Measurements from ENCODE around the gene SNTG2. TPM values are rescaled to one million over a fixed set of nuclear protein-coding genes. Genes with fewer than 3 reads are reported as not detected.
"Not testable (repeated sequence)": the region's sequence is repeated elsewhere in the genome, so short reads cannot be mapped to it uniquely, and the experiment has no call there.

The SNTG2 gene
- polyA plus RNA-seq, 1 experiment, result 0.06 TPM

DNA sequence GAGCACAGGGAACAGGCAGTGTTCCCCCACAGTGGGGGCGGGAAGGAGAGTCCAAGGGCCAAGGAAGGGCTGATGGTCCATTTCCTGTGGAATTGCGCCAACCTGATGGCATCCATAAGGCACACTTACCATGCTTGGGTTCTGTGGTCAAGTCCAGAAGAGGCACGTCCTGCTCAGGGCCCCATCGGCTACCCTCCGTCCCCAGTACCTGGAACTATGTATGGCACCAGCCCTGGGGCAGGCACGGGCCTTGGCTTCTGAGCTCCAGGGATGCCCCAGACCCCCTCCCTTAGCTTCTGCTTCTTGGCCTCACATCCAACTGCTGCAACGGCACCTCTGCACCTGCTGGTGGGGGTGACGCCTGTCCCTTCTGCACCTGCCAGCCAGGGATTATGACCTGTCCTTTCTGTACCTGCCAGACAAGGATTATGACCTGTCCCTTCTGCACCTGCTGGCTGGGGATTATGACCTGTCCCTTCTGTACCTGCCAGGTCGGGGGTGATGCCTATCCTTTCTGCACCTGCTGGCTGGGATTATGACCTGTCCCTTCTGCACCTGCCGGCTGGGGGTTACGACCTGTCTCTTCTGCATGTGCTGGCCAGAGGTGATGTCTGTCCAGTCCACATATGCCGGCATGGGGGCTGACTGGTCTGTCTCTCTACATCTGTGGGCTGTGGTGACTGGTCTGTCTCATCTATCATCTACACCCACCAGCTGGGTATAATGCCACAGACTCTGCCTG is 45.4 kb upstream of the SNTG2 start:
- TF ChIP-seq, protein P1, sequence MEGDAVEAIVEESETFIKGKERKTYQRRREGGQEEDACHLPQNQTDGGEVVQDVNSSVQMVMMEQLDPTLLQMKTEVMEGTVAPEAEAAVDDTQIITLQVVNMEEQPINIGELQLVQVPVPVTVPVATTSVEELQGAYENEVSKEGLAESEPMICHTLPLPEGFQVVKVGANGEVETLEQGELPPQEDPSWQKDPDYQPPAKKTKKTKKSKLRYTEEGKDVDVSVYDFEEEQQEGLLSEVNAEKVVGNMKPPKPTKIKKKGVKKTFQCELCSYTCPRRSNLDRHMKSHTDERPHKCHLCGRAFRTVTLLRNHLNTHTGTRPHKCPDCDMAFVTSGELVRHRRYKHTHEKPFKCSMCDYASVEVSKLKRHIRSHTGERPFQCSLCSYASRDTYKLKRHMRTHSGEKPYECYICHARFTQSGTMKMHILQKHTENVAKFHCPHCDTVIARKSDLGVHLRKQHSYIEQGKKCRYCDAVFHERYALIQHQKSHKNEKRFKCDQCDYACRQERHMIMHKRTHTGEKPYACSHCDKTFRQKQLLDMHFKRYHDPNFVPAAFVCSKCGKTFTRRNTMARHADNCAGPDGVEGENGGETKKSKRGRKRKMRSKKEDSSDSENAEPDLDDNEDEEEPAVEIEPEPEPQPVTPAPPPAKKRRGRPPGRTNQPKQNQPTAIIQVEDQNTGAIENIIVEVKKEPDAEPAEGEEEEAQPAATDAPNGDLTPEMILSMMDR (IDR thresholded peaks at IDR 0.05; ENCODE audit: low read depth, low read length), result no peak
- CTCF ChIA-PET, result no interaction called here
- no peak for DNase-seq (ENCODE audit: low read depth, low spot score)
- POLR2A ChIA-PET, result no interaction called here
- no peak overlapping the region for H3K4me3 ChIP-seq (ENCODE audit: low read depth, low read length)
- H3K9me3 ChIP-seq (ENCODE audit: control insufficient read depth, insufficient read depth, low read length), result peaks cover 28% of the 10 kb centered on the region
- no peaks in the 10 kb centered on the region for H3K27me3 ChIP-seq (ENCODE audit: control insufficient read depth, insufficient read depth, low read length)
- H3K27ac ChIP-seq (ENCODE audit: low read depth, low read length), result no peak overlapping the region

DNA sequence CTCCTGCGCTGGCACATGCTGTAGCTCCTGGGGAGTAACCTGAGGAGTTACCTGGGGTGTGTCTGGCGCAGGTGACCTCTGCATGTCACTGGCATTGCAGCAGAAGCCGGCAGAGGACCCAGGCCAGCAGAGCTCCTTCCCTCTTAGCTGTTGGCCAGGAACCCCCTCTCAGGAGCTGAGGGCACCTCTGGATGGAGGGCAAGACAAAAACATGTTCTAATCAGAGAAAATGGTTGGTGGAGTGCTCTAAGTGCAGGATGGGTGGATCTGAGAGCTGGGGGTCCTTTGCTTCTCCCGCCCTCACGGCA is 44.9 kb upstream of the SNTG2 start:
- Histone ChIP-seq H3K27me3 (ENCODE audit: control insufficient read depth, insufficient read depth, low read length) (no peaks in the 10 kb centered on the region), H3K9me3 (ENCODE audit: control insufficient read depth, insufficient read depth, low read length) (peaks cover 34% of the 10 kb centered on the region), H3K4me3 (ENCODE audit: low read depth, low read length) (no peak overlapping the region), H3K27ac (ENCODE audit: low read depth, low read length) (no peak overlapping the region)
- CTCF ChIA-PET, result no interaction called here
- no peak for DNase-seq (ENCODE audit: low read depth, low spot score)
- POLR2A ChIA-PET, result no interaction called here
- TF ChIP-seq, protein P1 (IDR thresholded peaks at IDR 0.05; ENCODE audit: low read depth, low read length), result no peak

DNA sequence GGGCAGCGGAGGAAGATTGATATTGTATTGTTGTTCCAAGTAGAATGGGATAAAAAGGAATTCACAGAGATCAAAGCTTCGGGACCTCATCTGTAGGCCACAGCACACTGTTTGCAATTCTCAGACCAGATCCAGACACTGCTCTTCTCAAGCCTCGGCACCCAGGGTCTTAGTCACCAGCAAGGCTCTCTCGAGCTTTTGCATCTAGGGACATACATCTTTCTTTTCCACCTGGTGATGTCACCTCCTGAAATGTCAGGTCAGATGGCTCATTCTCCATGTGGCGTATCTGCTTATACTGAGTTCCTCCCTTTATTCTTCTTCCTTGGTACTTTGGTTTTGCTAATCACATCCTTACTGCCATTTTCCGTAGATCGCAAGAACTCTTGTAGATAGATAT is 42.9 kb upstream of the SNTG2 start:
- H3K27ac ChIP-seq (ENCODE audit: low read depth, low read length), result no peak overlapping the region
- no peak overlapping the region for H3K4me3 ChIP-seq (ENCODE audit: low read depth, low read length)
- ChIA-PET POLR2A (no interaction called here), CTCF (no interaction called here)
- H3K27me3 ChIP-seq (ENCODE audit: control insufficient read depth, insufficient read depth, low read length), result no peaks in the 10 kb centered on the region
- TF ChIP-seq, protein P1 (IDR thresholded peaks at IDR 0.05; ENCODE audit: low read depth, low read length), result no peak
- peaks cover 36% of the 10 kb centered on the region for H3K9me3 ChIP-seq (ENCODE audit: control insufficient read depth, insufficient read depth, low read length)
- DNase-seq (ENCODE audit: low read depth, low spot score), result no peak

DNA sequence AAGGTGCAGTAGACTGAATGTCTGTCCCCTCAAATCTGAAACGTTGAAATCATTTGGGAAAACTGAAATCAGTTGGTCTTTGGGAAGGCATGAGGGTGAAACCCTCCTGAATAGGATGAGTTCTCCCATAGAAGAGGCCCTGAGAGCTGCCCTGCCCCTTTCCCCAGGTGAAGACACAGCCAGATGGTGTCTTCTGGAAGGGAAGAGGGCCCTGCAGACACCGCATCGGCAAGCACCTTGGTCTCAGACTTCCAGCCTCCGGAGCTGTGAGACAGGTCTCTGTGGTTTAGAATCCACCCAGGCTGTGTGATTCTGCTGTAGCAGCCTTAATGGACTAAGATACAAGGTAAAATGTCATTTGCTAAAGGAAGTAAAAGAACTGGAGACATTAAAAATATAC is 42.1 kb upstream of the SNTG2 start:
- CTCF ChIA-PET, result no interaction called here
- Histone ChIP-seq H3K27ac (ENCODE audit: low read depth, low read length) (no peak overlapping the region), H3K9me3 (ENCODE audit: control insufficient read depth, insufficient read depth, low read length) (peaks cover 35% of the 10 kb centered on the region), H3K4me3 (ENCODE audit: low read depth, low read length) (no peak overlapping the region), H3K27me3 (ENCODE audit: control insufficient read depth, insufficient read depth, low read length) (no peaks in the 10 kb centered on the region)
- no peak for DNase-seq (ENCODE audit: low read depth, low spot score)
- POLR2A ChIA-PET, result no interaction called here
- TF ChIP-seq, protein P1 (IDR thresholded peaks at IDR 0.05; ENCODE audit: low read depth, low read length), result no peak

DNA sequence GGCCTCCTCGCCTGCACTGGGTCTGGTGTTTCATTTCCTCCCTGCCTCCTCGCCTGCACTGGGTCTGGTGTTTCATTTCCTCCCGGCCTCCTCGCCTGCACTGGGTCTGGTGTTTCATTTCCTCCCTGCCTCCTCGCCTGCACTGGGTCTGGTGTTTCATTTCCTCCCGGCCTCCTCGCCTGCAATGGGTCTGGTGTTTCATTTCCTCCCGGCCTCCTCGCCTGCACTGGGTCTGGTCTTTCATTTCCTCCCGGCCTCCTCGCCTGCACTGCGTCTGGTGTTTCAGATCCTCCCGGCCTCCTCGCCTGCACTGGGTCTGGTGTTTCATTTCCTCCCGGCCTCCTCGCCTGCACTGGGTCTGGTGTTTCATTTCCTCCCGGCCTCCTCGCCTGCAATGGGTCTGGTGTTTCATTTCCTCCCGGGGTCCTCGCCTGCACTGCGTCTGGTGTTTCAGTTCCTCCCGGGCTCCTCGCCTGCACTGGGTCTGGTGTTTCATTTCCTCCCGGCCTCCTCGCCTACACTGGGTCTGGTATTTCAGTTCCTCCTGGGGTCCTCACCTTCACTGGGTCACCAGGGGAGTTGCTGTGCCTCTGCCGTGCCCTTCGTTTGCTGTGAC is 40.8 kb upstream of the SNTG2 start:
- H3K27me3 ChIP-seq (ENCODE audit: control insufficient read depth, insufficient read depth, low read length); DNase-seq (ENCODE audit: low read depth, low spot score); CTCF ChIA-PET; H3K27ac ChIP-seq (ENCODE audit: low read depth, low read length); POLR2A ChIA-PET; H3K4me3 ChIP-seq (ENCODE audit: low read depth, low read length): not testable (repeated sequence)
- peaks cover 33% of the 10 kb centered on the region for H3K9me3 ChIP-seq (ENCODE audit: control insufficient read depth, insufficient read depth, low read length)
